Measurements from ENCODE around the gene ORMDL3. TPM values are rescaled to one million over a fixed set of nuclear protein-coding genes. Genes with fewer than 3 reads are reported as not detected.

Gene ORMDL3
- total RNA-seq, 1 donor from 2014 or later = 38.5 TPM

DNA sequence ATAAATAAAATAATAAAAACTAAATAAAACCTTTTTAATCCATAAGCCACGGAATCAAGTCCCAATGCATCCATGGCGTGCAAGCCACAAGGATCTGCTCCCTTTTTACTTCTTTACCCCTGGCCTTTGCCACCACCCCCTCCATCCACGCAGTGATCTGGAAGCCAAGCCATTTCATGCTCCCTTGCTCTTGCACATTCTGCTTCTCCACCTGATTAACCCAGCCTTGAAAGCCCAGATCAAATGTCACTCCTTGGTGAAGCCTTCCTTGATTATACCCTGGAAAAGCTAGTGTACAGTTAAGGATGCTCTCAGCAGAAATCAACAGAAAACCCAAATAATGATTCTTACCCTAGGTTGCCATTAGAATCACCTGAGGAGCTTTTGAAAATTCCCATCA is 10.0 kb upstream of the ORMDL3 start:
- TF ChIP-seq, protein P1, sequence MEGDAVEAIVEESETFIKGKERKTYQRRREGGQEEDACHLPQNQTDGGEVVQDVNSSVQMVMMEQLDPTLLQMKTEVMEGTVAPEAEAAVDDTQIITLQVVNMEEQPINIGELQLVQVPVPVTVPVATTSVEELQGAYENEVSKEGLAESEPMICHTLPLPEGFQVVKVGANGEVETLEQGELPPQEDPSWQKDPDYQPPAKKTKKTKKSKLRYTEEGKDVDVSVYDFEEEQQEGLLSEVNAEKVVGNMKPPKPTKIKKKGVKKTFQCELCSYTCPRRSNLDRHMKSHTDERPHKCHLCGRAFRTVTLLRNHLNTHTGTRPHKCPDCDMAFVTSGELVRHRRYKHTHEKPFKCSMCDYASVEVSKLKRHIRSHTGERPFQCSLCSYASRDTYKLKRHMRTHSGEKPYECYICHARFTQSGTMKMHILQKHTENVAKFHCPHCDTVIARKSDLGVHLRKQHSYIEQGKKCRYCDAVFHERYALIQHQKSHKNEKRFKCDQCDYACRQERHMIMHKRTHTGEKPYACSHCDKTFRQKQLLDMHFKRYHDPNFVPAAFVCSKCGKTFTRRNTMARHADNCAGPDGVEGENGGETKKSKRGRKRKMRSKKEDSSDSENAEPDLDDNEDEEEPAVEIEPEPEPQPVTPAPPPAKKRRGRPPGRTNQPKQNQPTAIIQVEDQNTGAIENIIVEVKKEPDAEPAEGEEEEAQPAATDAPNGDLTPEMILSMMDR (IDR thresholded peaks at IDR 0.05) = no peak
- POLR2A ChIA-PET = no interaction called here
- Mint-ChIP-seq H3K4me1 (peaks cover 11% of the 10 kb centered on the region), H3K27me3 (no peaks in the 10 kb centered on the region), H3K27ac (no peak overlapping the region), H3K36me3 (ENCODE audit: low read depth) (no peaks in the 10 kb centered on the region), H3K4me3 (no peak overlapping the region), H3K9me3 (no peaks in the 10 kb centered on the region)
- intact Hi-C loops (cut with micrococcal nuclease) = no loop called here
- ATAC-seq (ENCODE audit: low read depth) (no peak), DNase-seq (no peak)
- CTCF ChIA-PET = no interaction called here

DNA sequence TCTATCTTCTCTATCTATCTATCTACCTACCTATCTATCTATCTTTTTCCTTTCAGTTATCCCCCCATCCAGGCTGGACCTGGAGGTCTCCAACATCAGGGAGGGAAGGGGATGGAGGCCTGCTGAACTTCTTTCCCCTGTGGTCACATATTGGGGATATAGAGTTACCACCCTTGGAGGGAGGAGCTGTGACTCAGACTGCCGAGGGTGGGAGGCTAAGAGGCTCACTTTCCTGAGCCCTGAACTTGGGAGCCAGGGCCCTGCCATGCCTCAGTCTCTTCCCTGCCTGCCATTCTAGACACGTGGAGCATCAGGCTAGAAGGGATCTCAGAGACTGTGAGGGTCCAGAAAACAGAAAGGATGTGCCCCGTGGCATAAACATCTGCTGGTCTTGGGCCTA is 8.5 kb upstream of the ORMDL3 start:
- Mint-ChIP-seq H3K9me3 (no peaks in the 10 kb centered on the region), H3K27ac (no peak overlapping the region), H3K27me3 (no peaks in the 10 kb centered on the region), H3K4me1 (peaks cover 11% of the 10 kb centered on the region), H3K36me3 (ENCODE audit: low read depth) (no peaks in the 10 kb centered on the region), H3K4me3 (no peak overlapping the region)
- ATAC-seq (ENCODE audit: low read depth) = no peak
- ChIA-PET POLR2A (no interaction called here), CTCF (no interaction called here)
- TF ChIP-seq, protein P1 (IDR thresholded peaks at IDR 0.05) = no peak
- DNase-seq = no peak
- intact Hi-C loops (cut with micrococcal nuclease) = no loop called here

DNA sequence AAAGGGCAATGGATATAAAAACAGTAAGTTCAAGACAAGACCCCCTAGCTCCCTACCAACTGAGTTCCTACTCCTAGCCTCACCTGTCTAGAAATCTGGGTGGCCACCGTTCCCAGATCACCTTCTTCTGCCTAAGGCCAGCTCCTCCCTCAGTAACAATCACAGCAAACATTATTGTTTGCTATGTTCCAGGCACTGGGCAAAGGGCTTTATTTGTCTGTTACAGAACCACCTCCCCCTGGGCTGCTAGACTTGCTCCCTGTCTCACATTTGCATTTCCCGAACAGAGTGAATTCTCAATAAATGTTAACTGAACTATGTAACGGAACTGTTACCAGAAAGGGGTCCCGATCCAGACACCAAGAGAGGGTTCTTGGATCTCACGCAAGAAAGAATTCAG is 6.9 kb upstream of the ORMDL3 start:
- H3K9me3 Mint-ChIP-seq = no peaks in the 10 kb centered on the region
- TF ChIP-seq, protein P1 (IDR thresholded peaks at IDR 0.05) = no peak
- H3K27ac Mint-ChIP-seq = no peak overlapping the region
- no peaks in the 10 kb centered on the region for H3K36me3 Mint-ChIP-seq (ENCODE audit: low read depth)
- ATAC-seq (ENCODE audit: low read depth) = no peak
- no peak overlapping the region for H3K4me3 Mint-ChIP-seq
- ChIA-PET CTCF (interaction anchor here (1.3 kb wide), 1 partner anchor 62 kb away, joined by 4 read pairs; no protein-coding TSS in a partner anchor), POLR2A (no interaction called here)
- no peaks in the 10 kb centered on the region for H3K27me3 Mint-ChIP-seq
- DNase-seq = no peak
- intact Hi-C loops (cut with micrococcal nuclease) = no loop called here
- peaks cover 3% of the 10 kb centered on the region for H3K4me1 Mint-ChIP-seq

DNA sequence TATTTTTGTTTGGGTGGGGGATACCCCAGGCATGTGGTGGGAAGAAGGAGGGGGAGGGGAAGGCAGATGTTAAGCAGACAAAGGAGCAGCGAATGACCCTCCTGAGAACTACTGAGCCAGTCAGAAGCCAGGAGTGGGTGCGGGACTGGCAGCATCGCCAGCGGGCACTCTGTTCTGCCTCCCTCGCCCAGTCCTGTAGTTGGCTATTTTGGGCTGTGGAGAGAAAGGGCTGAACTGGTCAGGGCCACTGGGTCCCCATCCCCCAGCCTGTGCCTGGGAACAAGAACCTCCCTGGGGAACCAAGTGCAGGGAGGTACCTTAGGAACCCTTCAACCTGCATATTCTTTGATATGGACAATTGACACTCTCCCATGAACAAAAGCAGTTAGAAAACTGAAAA is 6.5 kb upstream of the ORMDL3 start:
- DNase-seq (no peak), ATAC-seq (ENCODE audit: low read depth) (no peak)
- TF ChIP-seq, protein P1 (IDR thresholded peaks at IDR 0.05) = no peak
- no peak overlapping the region for H3K4me3 Mint-ChIP-seq
- H3K27ac Mint-ChIP-seq = no peak overlapping the region
- no peaks in the 10 kb centered on the region for H3K9me3 Mint-ChIP-seq
- no peaks in the 10 kb centered on the region for H3K27me3 Mint-ChIP-seq
- ChIA-PET CTCF (no interaction called here), POLR2A (no interaction called here)
- intact Hi-C loops (cut with micrococcal nuclease) = no loop called here
- no peaks in the 10 kb centered on the region for H3K36me3 Mint-ChIP-seq (ENCODE audit: low read depth)
- H3K4me1 Mint-ChIP-seq = peaks cover 5% of the 10 kb centered on the region

DNA sequence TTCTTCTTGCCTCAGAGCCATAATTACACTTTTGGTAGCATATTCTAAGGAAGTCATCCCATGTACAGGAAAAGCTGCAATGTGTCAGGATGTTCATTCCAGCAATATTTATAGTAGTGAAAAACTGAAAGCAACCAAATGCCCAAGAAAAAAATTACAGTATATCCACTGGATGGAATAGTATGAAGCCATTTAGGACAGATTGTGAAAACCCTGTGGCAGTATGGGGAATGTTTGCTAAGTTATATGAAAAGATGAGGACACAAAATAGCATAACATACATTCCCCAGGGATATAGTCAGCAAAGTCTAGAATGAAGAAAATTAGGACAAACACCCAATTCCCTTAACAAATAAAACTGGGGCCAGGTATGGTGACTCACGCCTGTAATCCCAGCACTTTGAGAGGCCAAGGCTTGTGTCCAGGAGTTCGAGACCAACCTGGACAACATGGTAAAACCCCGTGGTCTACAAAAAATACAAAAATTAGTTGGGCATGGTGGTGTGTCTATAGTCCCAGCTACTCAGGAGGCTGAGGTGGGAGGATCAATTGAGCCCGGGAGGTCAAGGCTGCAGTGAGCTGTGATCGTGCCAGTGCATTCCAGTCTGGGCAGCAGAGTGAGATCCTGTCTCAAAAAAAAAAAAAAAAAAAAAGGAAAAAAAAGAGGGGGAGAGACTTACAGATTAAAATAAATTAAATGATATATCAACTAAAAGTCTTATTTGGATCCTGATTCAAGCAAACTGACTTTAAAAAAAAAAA is 2.4 kb upstream of the ORMDL3 start:
- Mint-ChIP-seq H3K27ac (no peak overlapping the region), H3K4me3 (no peak overlapping the region), H3K36me3 (ENCODE audit: low read depth) (peaks cover 5% of the 10 kb centered on the region), H3K9me3 (no peaks in the 10 kb centered on the region), H3K4me1 (peaks cover 36% of the 10 kb centered on the region), H3K27me3 (no peaks in the 10 kb centered on the region)
- DNase-seq (no peak), ATAC-seq (ENCODE audit: low read depth) (no peak)
- ChIA-PET POLR2A (interaction anchor here (0.7 to 1.2 kb wide), 2 partner anchors 12 to 66 kb away, joined by 4 to 8 read pairs; partner anchors contain the start of gene GSDMB), CTCF (no interaction called here)
- TF ChIP-seq, protein P1 (IDR thresholded peaks at IDR 0.05) = no peak
- intact Hi-C loops (cut with micrococcal nuclease) = loop anchor here (5.0 to 10.0 kb wide), 2 partner anchors 58 to 355 kb away; partner anchors contain the start of gene CDC6
